GM10248 (cell line): ENCODE data around the gene TBL3.

ENCODE experiments used
- CTCF ChIA-PET: fragments of 300-600 bp; sonication (Branson Sonifier 250); formaldehyde crosslinking; extraction: SDS; loops from one replicate; lab custom pipeline; 2021; ENCODE audit warnings: antibody characterized with exemption; lab: Yijun Ruan, JAX
- POLR2A ChIA-PET: fragments of 350-650 bp; sonication (Branson Sonifier 250); formaldehyde crosslinking; extraction: SDS; loops from one replicate; lab custom pipeline; 2020; ENCODE audit warnings: antibody characterized with exemption; lab: Yijun Ruan, JAX
- DNase-seq: peaks from one replicate; pipeline ENCODE4 v3.0.0; 2012; ENCODE audit errors: extremely low spot score
- CTCF ChIP-seq: IDR thresholded peaks from 2 replicates; pipeline ENCODE4 v1.5.1; 2012; ENCODE audit warnings: mild to moderate bottlenecking, low read depth; ENCODE audit errors: extremely low read depth, missing control alignments, control extremely low read depth

TBL3 gene

DNA sequence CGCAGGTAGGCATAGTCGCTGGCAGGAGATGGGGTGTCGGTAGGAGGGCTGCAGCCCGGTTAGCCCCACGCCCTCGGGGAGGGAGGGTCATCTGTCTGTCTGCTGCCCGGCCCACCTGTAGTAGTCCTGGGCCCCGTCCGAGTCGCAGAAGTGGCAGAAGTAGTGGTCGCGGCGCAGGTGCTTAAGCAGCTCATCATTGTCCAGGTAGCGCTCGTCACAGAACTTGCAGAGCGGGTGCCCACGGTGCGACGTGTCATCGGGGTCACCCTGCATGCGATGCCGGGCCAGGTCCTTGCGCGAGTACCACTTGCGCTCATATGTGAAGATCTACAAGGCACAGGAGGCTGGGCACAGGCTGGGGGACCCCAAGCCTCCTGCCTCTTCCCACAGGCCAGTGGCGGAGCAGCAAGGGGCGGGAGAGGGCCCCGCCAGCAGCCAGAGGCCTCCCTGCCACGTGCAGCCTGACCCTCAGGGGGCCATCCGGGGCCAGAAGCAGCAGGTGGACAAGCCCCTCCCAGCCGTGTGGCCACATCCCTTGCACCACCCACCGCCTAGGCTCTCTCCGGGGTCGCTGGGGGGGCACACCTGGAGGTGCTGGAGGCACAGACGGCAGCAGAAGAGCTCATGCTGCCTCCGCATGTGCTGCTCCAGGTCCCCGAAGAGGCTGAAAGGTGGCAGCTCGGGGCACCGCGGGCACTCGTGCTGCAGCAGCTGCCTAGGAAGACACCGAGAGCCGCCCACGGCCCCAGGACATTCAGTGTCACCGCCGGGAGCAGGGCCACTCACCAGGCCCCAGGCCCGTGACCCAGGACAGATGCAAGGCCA, 30.8 kb downstream of the TBL3 start:
- DNase-seq, result no peak
- POLR2A ChIA-PET, result interaction anchor here (1.8 to 3.2 kb wide), 2 partner anchors 152 to 153 kb away, joined by 8 to 12 read pairs; partner anchors contain the start of gene TRAF7
- CTCF ChIA-PET, result interaction anchor here (1.0 to 6.2 kb wide), 20 partner anchors 10 to 250 kb away, joined by 3 to 63 read pairs (median 8); partner anchors contain the start of genes ECI1, GFER, NOXO1 and PKD1
- TF ChIP-seq CTCF, result no peak

DNA sequence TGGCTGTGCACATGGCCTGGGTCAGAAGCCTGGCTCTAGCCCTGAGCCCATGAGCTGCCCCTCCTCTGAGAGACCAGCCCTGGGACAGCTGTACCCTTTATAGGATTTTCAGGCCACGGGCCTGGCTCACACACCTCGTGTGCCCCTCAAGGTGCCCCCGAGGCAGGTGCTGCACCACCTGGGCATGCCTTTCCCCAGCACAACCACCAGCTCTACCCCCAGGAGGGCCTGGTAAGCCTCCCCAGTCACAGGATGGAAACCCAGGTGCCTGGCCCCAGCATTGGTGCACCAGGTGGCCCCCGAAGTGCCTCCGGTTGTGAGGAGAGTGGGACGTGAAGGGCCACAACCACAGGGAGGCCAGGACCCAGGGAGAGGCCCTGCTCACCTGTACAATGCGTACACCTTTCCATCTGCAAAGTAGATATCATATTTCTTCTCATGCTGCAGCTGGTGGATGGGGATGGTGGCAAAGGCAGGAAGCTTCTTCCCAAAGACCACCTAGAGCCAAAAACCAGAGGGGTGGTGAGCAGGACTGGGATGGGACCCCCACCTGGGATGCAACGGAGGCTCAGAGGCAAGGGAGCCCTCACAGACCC, 31.5 kb downstream of the TBL3 start:
- no peak for DNase-seq
- ChIA-PET CTCF (interaction anchor here (0.9 to 6.2 kb wide), 23 partner anchors 10 to 249 kb away, joined by 3 to 63 read pairs (median 5); partner anchors contain the start of genes ECI1, GFER, NOXO1 and PKD1), POLR2A (interaction anchor here (1.1 to 1.8 kb wide), 2 partner anchors 38 to 152 kb away, joined by 5 to 12 read pairs; partner anchors contain the start of genes RPS2 and TRAF7)
- no peak for TF ChIP-seq CTCF

GRCh38 chr16:2003827-2004641, 32.2 kb downstream of the TBL3 start:
- TF ChIP-seq CTCF, result peak; percentile 90
- POLR2A ChIA-PET, result interaction anchor here (1.1 to 1.8 kb wide), 2 partner anchors 39 to 151 kb away, joined by 5 to 12 read pairs; partner anchors contain the start of genes RPS2 and TRAF7

DNA sequence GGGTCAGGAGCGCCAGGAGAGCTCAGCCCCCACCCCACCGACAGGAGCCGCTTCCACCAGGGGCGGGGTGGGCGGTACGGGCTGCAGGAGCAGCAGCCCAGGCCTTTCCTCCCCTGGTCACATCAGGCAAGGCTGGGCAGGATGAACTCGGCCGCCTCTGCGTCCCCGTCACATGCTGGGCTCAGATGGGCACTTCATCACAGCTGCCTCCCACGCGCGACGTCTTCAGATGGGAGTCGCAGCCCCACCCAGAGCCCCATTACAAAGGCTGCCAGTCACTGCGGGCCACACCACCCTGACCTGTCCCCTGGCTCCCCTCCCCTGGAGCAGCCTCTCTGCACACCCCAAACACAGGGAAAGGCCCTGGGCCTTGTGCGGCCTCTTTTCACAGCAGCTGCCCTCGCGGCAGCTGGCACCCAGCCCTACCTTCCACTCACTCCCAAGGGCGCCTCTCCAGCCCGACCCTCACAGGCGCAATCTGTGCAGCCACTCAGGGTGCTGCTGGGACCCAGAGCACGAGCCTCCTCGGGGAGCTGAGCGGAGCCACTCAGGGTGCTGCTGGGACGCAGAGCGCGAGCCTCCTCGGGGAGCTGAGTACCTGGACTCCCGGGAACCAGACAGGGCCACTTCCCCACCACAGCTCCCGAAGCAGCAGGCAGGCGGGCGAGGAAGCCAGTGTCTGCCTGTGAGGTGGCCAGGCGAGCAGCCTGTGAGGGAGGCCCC, 33.1 kb downstream of the TBL3 start:
- DNase-seq, result no peak
- ChIA-PET POLR2A (interaction anchor here (1.8 kb wide), 1 partner anchor 150 kb away, joined by 12 read pairs; the partner anchor contains the start of gene TRAF7), CTCF (interaction anchor here (0.9 to 6.2 kb wide), 15 partner anchors 8 to 482 kb away, joined by 3 to 63 read pairs (median 12); partner anchors contain the start of genes GFER, PKD1, RAB26 and SYNGR3)
- no peak for TF ChIP-seq CTCF

More at GRCh38 chr16:2003827-2004641, 32.2 kb downstream of the TBL3 start:
- CTCF ChIA-PET, result interaction anchor here (0.6 to 6.2 kb wide), 29 partner anchors 9 to 483 kb away, joined by 3 to 63 read pairs (median 5); partner anchors contain the start of genes ECI1, GFER, NOXO1 and NTHL1
- peak; percentile 93 for DNase-seq

DNA sequence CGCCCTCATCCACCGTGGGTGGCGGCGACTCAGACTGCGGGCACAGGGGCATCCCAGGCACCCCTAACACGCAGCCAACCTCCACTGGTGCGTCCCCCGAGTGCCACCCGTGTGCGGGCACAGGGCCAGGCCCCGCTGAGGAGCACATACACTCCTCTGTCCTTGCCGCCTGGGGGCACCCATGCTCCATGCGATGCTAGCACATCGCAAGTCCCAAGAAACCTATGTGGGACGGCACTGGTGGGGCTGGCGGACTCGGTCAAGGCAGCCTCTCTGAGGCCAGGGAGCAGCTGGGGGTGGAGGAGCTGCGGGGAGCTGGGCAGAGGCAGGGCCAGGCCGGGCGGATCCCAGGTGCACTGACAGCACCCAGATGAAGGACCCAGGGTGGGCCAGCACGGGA, 33.8 kb downstream of the TBL3 start:
- ChIA-PET POLR2A (interaction anchor here (0.7 kb wide), 1 partner anchor 227 kb away, joined by 3 read pairs; no protein-coding TSS in a partner anchor), CTCF (interaction anchor here (1.3 to 6.2 kb wide), 7 partner anchors 9 to 147 kb away, joined by 3 to 63 read pairs (median 30); partner anchors contain the start of genes GFER, SYNGR3 and TRAF7)
- no peak for DNase-seq
- no peak for TF ChIP-seq CTCF
